Neutrophil (primary cell): ENCODE data around the gene L3MBTL4.

Experiments
- H3K27ac ChIP-seq: fragments of 200-600 bp; sonication (generic); 2 replicates; pipeline ENCODE4 v1.5.1; 2016; ENCODE audit warnings: mild to moderate bottlenecking, moderate library complexity
- H3K27me3 ChIP-seq: fragments of 200-600 bp; sonication (generic); 2 replicates; pipeline ENCODE4 v1.6.0; 2016; ENCODE audit warnings: mild to moderate bottlenecking
- H3K36me3 ChIP-seq: fragments of 200-600 bp; sonication (generic); 2 replicates; pipeline ENCODE4 v1.5.1; 2017
- H3K4me1 ChIP-seq, 2 experiments: fragments of 200-600 bp in 1 of 2; sonication (generic) in 1 of 2; 1 replicate in 1 of 2; 2 replicates in 1 of 2; pipeline versions ENCODE4 v1.5.1 to v1.6.1; 2013 to 2016; ENCODE audit warnings: low read depth in 1 of 2, low read length in 1 of 2, mild to moderate bottlenecking in 1 of 2, moderate library complexity in 1 of 2; ENCODE audit not compliant: control insufficient read depth in 1 of 2, insufficient read depth in 1 of 2
- H3K4me3 ChIP-seq, 2 experiments: fragments of 200-600 bp in 1 of 2; sonication (generic) in 1 of 2; 1 replicate in 1 of 2; 2 replicates in 1 of 2; pipeline ENCODE4 v1.5.1; 2013 to 2016; ENCODE audit warnings: low read depth in 1 of 2, low read length in 1 of 2, mild to moderate bottlenecking in 1 of 2, moderate library complexity in 1 of 2
- H3K9me3 ChIP-seq: fragments of 200-600 bp; sonication (generic); 2 replicates; pipeline ENCODE4 v1.5.1; 2016
- TF ChIP-seq, protein P1 (sequence below): fragments of 200-600 bp; sonication (generic); IDR thresholded peaks from 2 replicates; pipeline ENCODE4 v1.5.1; 2016; ENCODE audit warnings: antibody characterized with exemption

The L3MBTL4 gene

GRCh38 chr18:6022845-6023244, 391.9 kb downstream of the L3MBTL4 start:
- no peaks in the 10 kb centered on the region for H3K9me3 ChIP-seq
- H3K4me1 ChIP-seq: peaks cover 0 to 5% of the 10 kb centered on the region in 2 experiments
- H3K36me3 ChIP-seq: no peaks in the 10 kb centered on the region
- H3K27ac ChIP-seq: no peak overlapping the region
- TF ChIP-seq, protein P1, sequence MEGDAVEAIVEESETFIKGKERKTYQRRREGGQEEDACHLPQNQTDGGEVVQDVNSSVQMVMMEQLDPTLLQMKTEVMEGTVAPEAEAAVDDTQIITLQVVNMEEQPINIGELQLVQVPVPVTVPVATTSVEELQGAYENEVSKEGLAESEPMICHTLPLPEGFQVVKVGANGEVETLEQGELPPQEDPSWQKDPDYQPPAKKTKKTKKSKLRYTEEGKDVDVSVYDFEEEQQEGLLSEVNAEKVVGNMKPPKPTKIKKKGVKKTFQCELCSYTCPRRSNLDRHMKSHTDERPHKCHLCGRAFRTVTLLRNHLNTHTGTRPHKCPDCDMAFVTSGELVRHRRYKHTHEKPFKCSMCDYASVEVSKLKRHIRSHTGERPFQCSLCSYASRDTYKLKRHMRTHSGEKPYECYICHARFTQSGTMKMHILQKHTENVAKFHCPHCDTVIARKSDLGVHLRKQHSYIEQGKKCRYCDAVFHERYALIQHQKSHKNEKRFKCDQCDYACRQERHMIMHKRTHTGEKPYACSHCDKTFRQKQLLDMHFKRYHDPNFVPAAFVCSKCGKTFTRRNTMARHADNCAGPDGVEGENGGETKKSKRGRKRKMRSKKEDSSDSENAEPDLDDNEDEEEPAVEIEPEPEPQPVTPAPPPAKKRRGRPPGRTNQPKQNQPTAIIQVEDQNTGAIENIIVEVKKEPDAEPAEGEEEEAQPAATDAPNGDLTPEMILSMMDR: no peak
- no peak overlapping the region for H3K4me3 ChIP-seq
- H3K27me3 ChIP-seq: no peaks in the 10 kb centered on the region

- TF ChIP-seq, protein P1: no peak
These were observed 392.7 kb downstream of the L3MBTL4 start for GRCh38 chr18:6022074-6022444.

DNA sequence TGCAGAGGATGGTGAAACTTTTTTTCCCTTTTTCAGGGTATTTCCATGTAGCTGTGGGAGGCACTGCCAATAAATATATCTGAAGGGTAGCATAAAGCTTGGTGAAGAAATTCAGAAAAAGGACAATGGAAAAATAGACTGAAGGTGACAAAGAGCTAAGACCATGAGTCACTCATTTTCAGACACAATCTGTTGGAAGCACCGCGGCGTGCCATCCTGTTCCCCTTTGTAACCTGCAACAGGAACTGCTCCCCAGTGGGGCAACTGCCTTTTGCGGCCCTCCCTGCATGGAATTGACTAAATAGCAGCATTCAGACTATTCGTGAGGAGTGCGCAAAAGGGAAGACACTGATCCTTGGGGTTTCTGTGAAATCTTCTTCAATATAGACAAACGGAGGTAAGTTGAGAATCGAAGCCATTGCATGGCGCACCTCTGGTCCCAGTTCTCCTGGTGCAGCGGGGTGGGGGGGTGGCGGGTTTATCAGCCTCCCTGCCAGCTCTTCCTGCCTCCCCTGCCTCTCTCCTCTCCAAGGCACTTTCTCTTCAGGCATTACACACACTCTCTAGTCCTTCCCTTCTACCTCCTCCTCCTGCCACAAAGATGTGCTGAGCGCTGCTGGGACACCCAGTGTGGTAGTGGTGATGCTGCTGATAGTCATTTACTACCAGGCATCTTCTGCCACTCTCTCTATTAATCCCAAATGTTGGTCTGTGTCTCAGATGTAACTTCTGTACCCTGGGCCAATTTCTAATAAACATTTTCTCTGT, 393.2 kb downstream of the L3MBTL4 start:
- no peak overlapping the region for H3K27ac ChIP-seq
- no peaks in the 10 kb centered on the region for H3K27me3 ChIP-seq
- H3K9me3 ChIP-seq: no peaks in the 10 kb centered on the region
- TF ChIP-seq, protein P1: no peak
- H3K4me3 ChIP-seq: no peak overlapping the region
- no peaks in the 10 kb centered on the region for H3K36me3 ChIP-seq
- H3K4me1 ChIP-seq: peaks cover 0 to 5% of the 10 kb centered on the region in 2 experiments

More at GRCh38 chr18:6022074-6022444, 392.7 kb downstream of the L3MBTL4 start:
- Histone ChIP-seq H3K9me3 (no peaks in the 10 kb centered on the region), H3K4me1 (peaks cover 0 to 5% of the 10 kb centered on the region in 2 experiments), H3K27ac (no peak overlapping the region), H3K4me3 (no peak overlapping the region), H3K36me3 (no peaks in the 10 kb centered on the region), H3K27me3 (no peaks in the 10 kb centered on the region)

- H3K9me3 ChIP-seq: no peaks in the 10 kb centered on the region
- TF ChIP-seq, protein P1: no peak
- H3K4me3 ChIP-seq: no peak overlapping the region
- peaks cover 0 to 5% of the 10 kb centered on the region in 2 experiments for H3K4me1 ChIP-seq
- no peaks in the 10 kb centered on the region for H3K27me3 ChIP-seq
- H3K36me3 ChIP-seq: no peaks in the 10 kb centered on the region
- no peak overlapping the region for H3K27ac ChIP-seq
These were observed 396.0 kb downstream of the L3MBTL4 start for GRCh38 chr18:6018671-6019070.

GRCh38 chr18:6017171-6017570, 397.5 kb downstream of the L3MBTL4 start:
- H3K27ac ChIP-seq: no peak overlapping the region
- no peak overlapping the region for H3K4me3 ChIP-seq
- peaks cover 0 to 5% of the 10 kb centered on the region in 2 experiments for H3K4me1 ChIP-seq
- TF ChIP-seq, protein P1: no peak
- no peaks in the 10 kb centered on the region for H3K36me3 ChIP-seq
- H3K9me3 ChIP-seq: no peaks in the 10 kb centered on the region
- no peaks in the 10 kb centered on the region for H3K27me3 ChIP-seq
